GM18508 (cell line): ENCODE results near the gene FBXL14.
"Not testable (repeated sequence)": the region's sequence is repeated elsewhere in the genome, so short reads cannot be mapped to it uniquely, and the experiment has no call there.

Experiments used
- ATAC-seq: cut with Tn5 transposase; IDR thresholded peaks from one replicate; pipeline ENCODE4 v1.9.1; 2021; ENCODE audit warnings: moderate number of reproducible peaks; ENCODE audit not compliant: insufficient read depth, unreplicated experiment

FBXL14 gene

GRCh38 chr12:1620092-1620491, 25.7 kb upstream of the FBXL14 start:
- ATAC-seq: no peak

GRCh38 chr12:1619587-1619986, 25.2 kb upstream of the FBXL14 start:
- no peak for ATAC-seq

- no peak for ATAC-seq
Measured at GRCh38 chr12:1619159-1619558, 24.8 kb upstream of the FBXL14 start.

GRCh38 chr12:1618489-1618888, 24.1 kb upstream of the FBXL14 start:
- no peak for ATAC-seq

GRCh38 chr12:1616233-1617066, 22.1 kb upstream of the FBXL14 start:
- ATAC-seq: no peak

GRCh38 chr12:1614360-1614759, 20.0 kb upstream of the FBXL14 start:
- ATAC-seq: no peak

GRCh38 chr12:1613860-1614259, 19.5 kb upstream of the FBXL14 start:
- no peak for ATAC-seq

- ATAC-seq: no peak
Measured at GRCh38 chr12:1611803-1612572, 17.6 kb upstream of the FBXL14 start.

- ATAC-seq: no peak
Measured at GRCh38 chr12:1610072-1610643, 15.8 kb upstream of the FBXL14 start.

- ATAC-seq: no peak
Measured at GRCh38 chr12:1608713-1609119, 14.3 kb upstream of the FBXL14 start.

GRCh38 chr12:1607940-1608712, 13.7 kb upstream of the FBXL14 start:
- no peak for ATAC-seq

- ATAC-seq: no peak
Measured at GRCh38 chr12:1606021-1606622, 11.7 kb upstream of the FBXL14 start.

- no peak for ATAC-seq
Measured at GRCh38 chr12:1605129-1606020, 11.0 kb upstream of the FBXL14 start.

- ATAC-seq: no peak
Measured at GRCh38 chr12:1604464-1604863, 10.1 kb upstream of the FBXL14 start.

GRCh38 chr12:1603269-1603993, 9.1 kb upstream of the FBXL14 start:
- ATAC-seq: no peak

GRCh38 chr12:1602706-1603105, 8.3 kb upstream of the FBXL14 start:
- not testable (repeated sequence) for ATAC-seq

- no peak for ATAC-seq
Measured at GRCh38 chr12:1598757-1599156, 4.4 kb upstream of the FBXL14 start.

GRCh38 chr12:1595690-1596347, 1.4 kb upstream of the FBXL14 start:
- no peak for ATAC-seq
